OCI-M1 (cell line): ENCODE measurements around the gene TLDC2.
"Not testable (repeated sequence)": the region's sequence is repeated elsewhere in the genome, so short reads cannot be mapped to it uniquely, and the experiment has no call there.

Experiments used
- DNase-seq: peaks from one replicate; lab custom pipeline; 2025; lab: John Stamatoyannopoulos, UW

TLDC2 gene

DNA sequence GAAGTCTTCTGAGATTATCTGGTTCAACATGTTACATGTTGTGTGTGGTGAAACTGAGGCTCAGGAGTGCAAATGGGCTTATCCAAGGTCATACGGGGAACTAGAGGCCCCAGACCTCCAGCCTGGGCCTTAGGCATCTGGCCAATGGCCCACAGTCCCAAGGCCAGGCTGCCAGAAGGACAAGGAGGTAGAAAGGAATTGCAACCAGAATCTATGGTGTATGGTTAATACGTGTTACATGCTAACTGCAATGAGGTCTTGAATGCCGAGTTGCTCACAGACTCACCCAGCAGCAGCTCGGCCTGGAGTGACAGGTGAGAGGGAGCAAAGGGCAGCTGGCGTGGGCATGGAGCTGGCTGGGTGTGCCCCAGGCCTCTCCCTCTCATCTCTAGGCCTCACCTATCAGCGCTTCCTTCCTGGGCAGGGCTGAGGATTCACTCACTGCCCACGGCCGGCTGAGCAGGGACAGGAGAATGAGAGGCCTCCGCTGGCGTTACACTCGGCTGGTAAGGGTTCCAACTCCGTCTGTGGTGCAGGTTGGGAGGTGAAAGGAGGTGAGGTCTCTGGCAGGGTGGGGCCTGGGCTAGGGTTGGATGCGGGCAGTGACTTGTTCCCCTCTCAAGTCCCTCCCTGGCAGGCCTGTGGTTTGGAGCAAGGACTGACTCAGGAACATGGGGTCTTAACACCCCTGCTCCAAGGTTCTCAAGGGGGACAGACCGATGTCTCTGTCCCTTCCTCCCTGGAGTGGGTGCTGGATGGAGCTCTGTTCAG, at the start of gene TLDC2:
Gene TLDC2 (plus strand): TSS at position 437 of the 771 bp plus-strand sequence. CDS start 37 bp downstream, at position 474.
- DNase-seq = no peak

DNA sequence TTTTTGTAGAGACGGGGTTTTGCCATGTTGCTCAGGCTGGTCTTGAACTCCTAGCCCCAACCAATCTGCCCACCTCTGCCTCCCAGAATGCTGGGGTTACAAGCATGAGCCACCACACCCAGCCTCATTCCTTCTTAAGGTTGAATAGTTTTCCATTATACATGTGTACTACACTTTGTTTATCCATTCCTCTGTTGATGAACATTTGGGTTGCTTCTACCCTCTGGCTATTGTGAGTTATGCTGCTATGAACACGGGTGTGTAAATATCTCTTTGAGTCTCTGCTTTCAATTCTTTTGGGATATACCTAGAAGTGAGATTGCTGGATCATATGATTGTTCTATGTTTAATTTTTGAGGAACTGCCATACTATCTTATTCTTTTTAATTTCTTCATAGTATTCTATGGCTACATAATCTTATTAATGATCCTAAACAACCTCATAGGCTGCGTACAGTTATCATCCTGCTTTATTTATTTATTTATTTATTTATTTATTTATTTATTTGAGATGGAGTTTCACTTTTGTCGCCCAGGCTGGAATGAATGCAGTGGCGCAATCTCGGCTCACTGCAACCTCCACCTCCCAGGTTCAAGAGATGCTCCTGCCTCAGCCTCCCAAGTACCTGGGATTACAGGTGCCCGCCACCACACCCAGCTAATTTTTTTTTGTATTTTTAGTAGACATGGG, 49.2 kb upstream of the TLDC2 start:
- DNase-seq = no peak

GRCh38 chr20:36827541-36828279, 48.2 kb upstream of the TLDC2 start:
- no peak for DNase-seq

GRCh38 chr20:36830791-36831691, 44.9 kb upstream of the TLDC2 start:
- DNase-seq = no peak

GRCh38 chr20:36832791-36833190, 43.1 kb upstream of the TLDC2 start:
- DNase-seq = no peak

- no peak for DNase-seq
Observed at GRCh38 chr20:36833275-36834020, 42.5 kb upstream of the TLDC2 start.

GRCh38 chr20:36835025-36835424, 40.9 kb upstream of the TLDC2 start:
- no peak for DNase-seq

GRCh38 chr20:36835453-36836198, 40.3 kb upstream of the TLDC2 start:
- peak; percentile 96 for DNase-seq

DNA sequence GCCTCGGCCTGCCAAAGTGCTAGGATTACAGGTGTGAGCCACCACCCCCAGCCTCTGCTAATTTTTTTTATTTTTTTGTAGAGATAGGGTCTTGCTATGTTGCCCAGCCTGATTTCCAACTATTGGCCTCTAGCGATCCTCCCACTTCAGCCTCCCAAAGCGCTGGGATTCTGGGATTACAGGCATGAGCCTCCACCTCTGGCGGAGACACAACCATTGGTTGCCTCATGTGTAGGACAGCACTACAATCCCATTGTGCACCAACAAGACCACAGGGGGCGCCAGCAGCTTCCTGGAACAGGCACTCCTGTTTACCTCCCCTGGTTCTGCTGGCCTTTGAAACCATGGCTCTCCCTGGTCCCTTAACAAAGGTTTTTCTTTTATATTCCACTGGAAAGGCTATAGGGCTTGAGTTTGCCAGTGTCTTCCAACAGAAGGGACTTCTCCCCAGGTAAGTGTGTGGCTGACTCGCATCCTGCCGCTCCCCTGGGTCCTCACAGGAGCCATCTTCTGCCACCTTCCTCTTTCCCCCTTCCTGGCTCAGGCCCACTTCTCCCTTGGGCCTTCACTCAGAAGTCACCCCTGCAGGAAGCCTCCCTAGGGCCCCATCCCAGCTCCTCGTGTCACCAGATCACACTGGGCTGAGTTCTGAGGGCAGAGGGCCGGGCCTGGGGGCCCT, 39.2 kb upstream of the TLDC2 start:
- DNase-seq = peak; percentile 87

DNA sequence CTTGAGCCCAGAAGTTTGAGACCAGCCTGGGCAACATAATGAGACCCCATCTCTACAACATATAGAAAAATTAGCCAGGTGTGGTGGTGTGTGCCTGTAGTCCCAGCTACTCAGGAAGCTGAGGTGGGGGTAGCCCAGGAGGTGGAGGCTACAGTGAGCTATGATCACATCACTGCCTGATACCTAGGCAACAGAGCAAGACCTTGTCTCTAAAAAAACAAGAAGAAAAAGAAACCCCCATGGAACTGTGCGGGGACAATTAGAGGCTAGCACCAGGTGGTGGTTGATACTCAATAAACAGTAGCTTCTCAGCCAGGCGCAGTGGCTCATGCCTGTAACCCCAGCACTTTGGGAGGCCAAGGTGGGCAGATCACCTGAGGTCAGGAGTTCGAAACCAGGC, 37.6 kb upstream of the TLDC2 start:
- DNase-seq = not testable (repeated sequence)

GRCh38 chr20:36839150-36839549, 36.8 kb upstream of the TLDC2 start:
- no peak for DNase-seq

- not testable (repeated sequence) for DNase-seq
Observed at GRCh38 chr20:36841030-36841429, 34.9 kb upstream of the TLDC2 start.

DNA sequence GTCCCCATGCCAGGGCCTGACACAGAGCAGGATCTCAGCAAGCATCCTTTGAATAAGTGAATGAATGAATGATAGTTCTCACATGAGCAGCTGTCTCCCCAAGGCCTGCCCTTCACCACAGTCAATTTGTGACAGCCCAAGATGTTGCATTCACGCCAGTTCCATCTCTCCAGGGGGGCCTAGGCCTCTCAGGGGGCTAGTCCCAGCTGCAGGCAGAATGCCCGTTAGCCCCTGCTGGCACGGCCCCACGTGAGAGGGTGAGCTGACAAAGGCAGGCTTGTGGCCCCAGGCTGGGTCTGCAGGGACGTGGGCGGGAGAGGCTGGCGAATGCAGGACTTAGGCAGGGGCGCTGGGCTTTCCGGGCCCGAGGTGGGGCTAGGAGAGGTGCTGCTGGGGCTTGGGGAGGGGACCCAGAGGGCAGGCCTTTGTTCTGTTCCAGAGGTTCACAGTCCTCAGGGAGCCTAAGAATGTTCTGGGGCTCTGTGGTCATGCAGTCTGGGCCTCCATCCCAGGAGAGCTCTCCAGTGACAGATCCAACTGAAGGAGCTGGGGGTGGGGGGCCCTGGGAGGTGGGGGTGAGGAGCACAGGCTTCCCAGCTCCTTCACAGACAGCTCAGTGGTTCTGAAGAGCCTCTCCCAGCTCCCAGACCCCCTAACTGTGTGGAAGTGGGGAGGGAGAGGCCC, 30.5 kb upstream of the TLDC2 start:
- no peak for DNase-seq

DNA sequence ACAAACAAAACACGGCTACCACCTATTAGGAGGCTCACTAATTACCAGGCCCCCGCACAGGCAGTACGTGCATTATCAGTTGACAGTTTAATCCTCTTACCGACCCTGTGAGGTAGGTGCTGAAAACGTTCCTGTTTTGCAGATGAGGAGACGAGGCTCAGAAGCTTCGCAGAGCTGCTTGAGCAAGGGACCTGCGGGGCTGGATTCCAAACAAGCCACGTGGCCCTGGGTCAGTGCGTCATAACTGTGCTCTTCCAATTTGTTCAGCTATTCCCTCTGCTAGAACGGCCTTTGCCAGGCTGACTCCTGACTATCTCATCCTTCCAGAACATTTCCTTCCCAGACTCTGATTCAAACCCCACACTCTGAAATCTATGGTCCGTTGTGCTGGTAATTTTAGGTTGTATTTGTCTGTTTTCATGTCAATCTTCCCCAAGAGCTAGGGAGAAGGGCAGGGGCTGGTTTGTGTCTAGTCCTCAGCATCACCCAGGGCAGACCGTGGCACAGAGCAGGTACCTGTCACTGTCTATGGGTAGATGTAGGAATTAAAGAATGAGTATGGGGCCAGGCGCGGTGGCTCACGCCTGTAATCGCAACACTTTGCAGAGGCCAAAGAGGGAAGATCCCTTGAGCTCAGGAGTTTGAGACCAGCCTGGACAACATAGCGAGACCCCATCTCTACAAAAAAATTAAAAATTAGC, 28.8 kb upstream of the TLDC2 start:
- DNase-seq = no peak

GRCh38 chr20:36847710-36848040, 28.3 kb upstream of the TLDC2 start:
- DNase-seq = no peak

DNA sequence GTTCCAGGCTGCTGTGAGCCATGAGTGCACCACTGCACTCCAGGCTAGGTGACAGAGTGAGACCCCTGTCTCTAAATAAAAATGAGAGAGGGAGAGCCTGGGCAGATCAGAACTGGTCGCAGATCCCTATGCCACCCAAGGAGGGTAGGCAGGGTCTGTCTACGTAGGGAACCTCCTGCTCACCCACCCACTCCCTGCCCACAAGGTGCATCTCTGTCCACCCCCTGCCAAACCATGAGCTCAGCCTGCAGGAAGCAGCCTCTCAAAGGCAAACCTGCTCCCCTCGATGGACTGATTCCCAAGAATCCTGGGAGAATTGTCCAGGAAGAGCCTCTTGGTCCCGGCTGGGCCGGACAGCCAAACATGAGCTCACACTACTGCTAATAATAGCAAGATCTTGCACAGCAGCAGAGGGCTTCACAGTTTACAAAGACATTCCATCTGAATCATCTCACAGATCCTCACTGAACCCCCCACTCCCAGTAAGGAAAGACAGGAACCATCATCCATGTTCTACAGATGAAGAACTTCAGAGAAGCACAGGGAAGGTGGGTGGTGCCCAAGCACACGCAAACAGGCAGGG, 27.8 kb upstream of the TLDC2 start:
- no peak for DNase-seq

- DNase-seq = no peak
Observed at GRCh38 chr20:36848677-36849076, 27.3 kb upstream of the TLDC2 start.
